Upper lobe of left lung (tissue), 6 donors: Measurements from ENCODE around the gene LINC00305. TPM values are rescaled to one million over a fixed set of nuclear protein-coding genes. Genes with fewer than 3 reads are reported as not detected.

Source experiments
- ATAC-seq, 2 donors: fragments of 200-7000 bp; cut with Tn5 transposase; one replicate each; pipeline ENCODE4 v1.9.1; 2022; ENCODE audit warnings: mild to moderate bottlenecking in 2 of 2, moderate library complexity in 2 of 2; ENCODE audit not compliant: low FRiP score in 2 of 2
- DNase-seq, 2 donors: peaks; one replicate each; pipeline ENCODE4 v3.0.0-alpha.2; 2019 to 2020
- H3K27ac ChIP-seq, 4 donors: fragments of 200-600 bp; sonication (generic); one replicate each; pipeline ENCODE4 v1.5.1; 2016 to 2019
- H3K27me3 ChIP-seq, 4 donors: fragments of 200-600 bp; sonication (generic); one replicate each; pipeline ENCODE4 v1.5.1; 2017 to 2019
- H3K36me3 ChIP-seq, 4 donors: fragments of 200-600 bp; sonication (generic); one replicate each; pipeline ENCODE4 v1.5.1; 2016 to 2019
- H3K4me1 ChIP-seq, 4 donors: fragments of 200-600 bp; sonication (generic); one replicate each; pipeline ENCODE4 v1.5.1; 2018 to 2019
- H3K4me3 ChIP-seq, 4 donors: fragments of 200-600 bp; sonication (generic); one replicate each; pipeline ENCODE4 v1.5.1; 2017 to 2019; ENCODE audit warnings: mild to moderate bottlenecking in 2 of 4, moderate library complexity in 1 of 4
- H3K9me3 ChIP-seq, 4 donors: fragments of 200-600 bp; sonication (generic); one replicate each; pipeline ENCODE4 v1.5.1; 2018 to 2019
- EP300 ChIP-seq, 4 donors: sonication (generic); formaldehyde crosslinking; IDR thresholded peaks; one replicate each; pipeline ENCODE4 v1.5.1; 2017; ENCODE audit warnings: antibody characterized with exemption in 4 of 4, control low read depth in 2 of 4
- POLR2A ChIP-seq, 4 donors: fragments of 450-650 bp; IDR thresholded peaks; one replicate each; pipeline ENCODE4 v1.5.1; 2016 to 2017; ENCODE audit warnings: antibody characterized with exemption in 4 of 4, mild to moderate bottlenecking in 2 of 4
- POLR2AphosphoS5 ChIP-seq, 2 donors: sonication (generic); formaldehyde crosslinking; IDR thresholded peaks; one replicate each; pipeline ENCODE4 v1.5.1; 2017; ENCODE audit warnings: antibody characterized with exemption in 2 of 2
- WGBS, 2 donors: methylation state at CpG; one replicate each; pipeline ENCODE4 v1.1.5; 2017 to 2018; 5-methylcytosine and 5-hydroxymethylcytosine counted together
- total RNA-seq, 6 donors: library from RNA; depleted of rRNA in 4 of 6; stranded (reverse); fragments of >200 nt in 4 of 6; gene quantifications; one replicate each; pipeline versions ENCODE4 v1.1.0 to v1.2.1, GENCODE V29; 2016 to 2021
- TF ChIP-seq, protein P1 (sequence below), 6 experiments: fragments of 450-650 bp in 4 of 6; fragments of 200-600 bp in 2 of 6; sonication (generic) in 2 of 6; IDR thresholded peaks; one replicate each; pipeline ENCODE4 v1.5.1; 2016 to 2019; ENCODE audit warnings: antibody characterized with exemption in 6 of 6
- donor health status: DM: no; HTN: no; CAD: no; lungs with moderate emphysema.
- donor health status: DM: no; HTN: yes; CAD: no; lungs with severe emphysema.

Gene LINC00305
- total RNA-seq = not detected

DNA sequence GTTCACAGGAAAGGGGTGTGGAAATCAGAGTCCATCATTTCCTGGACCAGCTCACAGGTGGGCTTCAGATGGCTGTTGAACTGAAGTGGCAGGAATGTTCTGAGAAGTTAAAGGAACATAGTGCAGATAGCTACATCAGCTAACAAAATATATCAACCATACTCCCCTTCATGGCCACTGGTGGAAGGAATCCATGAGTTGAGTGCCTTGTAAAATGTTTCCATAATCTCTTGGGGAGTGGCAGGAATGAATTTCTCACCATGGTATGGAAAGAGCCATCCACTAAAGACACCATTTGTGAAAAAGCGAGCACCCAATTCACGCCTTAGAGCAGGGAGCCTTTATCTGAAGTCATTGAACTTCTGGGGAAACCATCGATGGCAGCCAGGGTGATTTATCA is at the start of gene LINC00305:
TSS of gene LINC00305 (minus strand) at position 101 of the 400 bp plus-strand sequence.
- H3K27ac ChIP-seq = no peak within 1 kb of the TSS
- no peak for TF ChIP-seq POLR2A (IDR thresholded peaks at IDR 0.05)
- no peak for TF ChIP-seq POLR2AphosphoS5 (IDR thresholded peaks at IDR 0.05)
- TF ChIP-seq, protein P1, sequence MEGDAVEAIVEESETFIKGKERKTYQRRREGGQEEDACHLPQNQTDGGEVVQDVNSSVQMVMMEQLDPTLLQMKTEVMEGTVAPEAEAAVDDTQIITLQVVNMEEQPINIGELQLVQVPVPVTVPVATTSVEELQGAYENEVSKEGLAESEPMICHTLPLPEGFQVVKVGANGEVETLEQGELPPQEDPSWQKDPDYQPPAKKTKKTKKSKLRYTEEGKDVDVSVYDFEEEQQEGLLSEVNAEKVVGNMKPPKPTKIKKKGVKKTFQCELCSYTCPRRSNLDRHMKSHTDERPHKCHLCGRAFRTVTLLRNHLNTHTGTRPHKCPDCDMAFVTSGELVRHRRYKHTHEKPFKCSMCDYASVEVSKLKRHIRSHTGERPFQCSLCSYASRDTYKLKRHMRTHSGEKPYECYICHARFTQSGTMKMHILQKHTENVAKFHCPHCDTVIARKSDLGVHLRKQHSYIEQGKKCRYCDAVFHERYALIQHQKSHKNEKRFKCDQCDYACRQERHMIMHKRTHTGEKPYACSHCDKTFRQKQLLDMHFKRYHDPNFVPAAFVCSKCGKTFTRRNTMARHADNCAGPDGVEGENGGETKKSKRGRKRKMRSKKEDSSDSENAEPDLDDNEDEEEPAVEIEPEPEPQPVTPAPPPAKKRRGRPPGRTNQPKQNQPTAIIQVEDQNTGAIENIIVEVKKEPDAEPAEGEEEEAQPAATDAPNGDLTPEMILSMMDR (IDR thresholded peaks at IDR 0.05) = no peak
- TF ChIP-seq EP300 (IDR thresholded peaks at IDR 0.05) = no peak
- DNase-seq (no peak), ATAC-seq (no peak)
- no peaks in the 10 kb centered on the region for H3K27me3 ChIP-seq
- 82 to 90% methylated on average over 3 of the region's 3 CpGs for WGBS, 2 donors
- H3K36me3 ChIP-seq = no peaks in the 10 kb centered on the region
- no peaks in the 10 kb centered on the region for H3K4me1 ChIP-seq
- H3K9me3 ChIP-seq = no peaks in the 10 kb centered on the region
- H3K4me3 ChIP-seq = no peak within 1 kb of the TSS

DNA sequence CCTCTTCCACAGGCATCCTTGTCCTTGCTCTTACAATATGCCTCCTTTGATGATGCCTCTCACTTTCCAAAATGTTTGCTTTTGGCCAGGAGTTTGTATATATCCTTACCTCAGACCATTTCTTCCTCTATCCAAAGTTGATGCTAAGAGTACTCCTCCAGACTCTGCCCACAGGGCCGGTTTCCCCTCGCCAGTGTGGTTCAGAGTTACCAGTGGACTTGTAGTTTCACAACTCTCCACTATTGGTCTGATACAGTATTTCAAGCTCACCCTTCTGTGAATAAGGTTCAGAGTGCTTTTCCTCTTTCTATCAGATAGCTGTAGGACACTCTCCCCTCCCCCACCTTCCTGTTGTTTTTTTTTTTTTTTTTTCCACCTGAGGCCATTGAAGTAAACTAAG is 42.2 kb upstream of the LINC00305 start:
- H3K4me1 ChIP-seq = no peaks in the 10 kb centered on the region
- DNase-seq (no peak), ATAC-seq (no peak)
- H3K27ac ChIP-seq = no peak overlapping the region
- no peaks in the 10 kb centered on the region for H3K36me3 ChIP-seq
- no peak for TF ChIP-seq POLR2A (IDR thresholded peaks at IDR 0.05)
- TF ChIP-seq, protein P1 (IDR thresholded peaks at IDR 0.05) = no peak
- no peak for TF ChIP-seq EP300 (IDR thresholded peaks at IDR 0.05)
- no peak for TF ChIP-seq POLR2AphosphoS5 (IDR thresholded peaks at IDR 0.05)
- no peak overlapping the region for H3K4me3 ChIP-seq
- H3K9me3 ChIP-seq = no peaks in the 10 kb centered on the region
- WGBS, 2 donors = 88 to 92% methylated on average over 2 of the region's 2 CpGs
- H3K27me3 ChIP-seq = no peaks in the 10 kb centered on the region

DNA sequence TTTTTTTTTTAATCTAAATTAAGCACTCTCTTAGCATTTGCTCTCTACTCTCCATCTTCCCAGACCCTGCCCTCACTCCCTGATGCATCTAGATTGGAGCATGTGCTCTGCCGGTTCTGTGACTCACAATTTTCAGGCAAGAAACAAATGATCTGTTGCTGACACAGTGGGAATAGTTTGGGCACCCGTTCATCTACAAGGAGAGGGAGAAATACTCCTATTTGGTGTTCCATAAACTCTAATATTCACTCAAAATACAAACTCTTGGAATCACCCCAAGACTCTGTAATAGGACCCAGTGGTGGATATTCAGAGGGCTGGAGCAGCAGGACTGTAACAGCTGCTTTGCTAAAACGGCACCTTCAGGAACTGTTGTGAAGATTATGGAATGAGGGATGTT is 37.1 kb upstream of the LINC00305 start:
- no peaks in the 10 kb centered on the region for H3K27me3 ChIP-seq
- no peak overlapping the region for H3K4me3 ChIP-seq
- H3K9me3 ChIP-seq = no peaks in the 10 kb centered on the region
- ATAC-seq (no peak), DNase-seq (no peak)
- H3K36me3 ChIP-seq = no peaks in the 10 kb centered on the region
- TF ChIP-seq POLR2AphosphoS5 (IDR thresholded peaks at IDR 0.05) (no peak), EP300 (IDR thresholded peaks at IDR 0.05) (no peak), POLR2A (IDR thresholded peaks at IDR 0.05) (no peak)
- TF ChIP-seq, protein P1 (IDR thresholded peaks at IDR 0.05) = no peak
- no peak overlapping the region for H3K27ac ChIP-seq
- H3K4me1 ChIP-seq = no peaks in the 10 kb centered on the region
- 75 to 76% methylated on average over 3 of the region's 3 CpGs for WGBS, 2 donors

DNA sequence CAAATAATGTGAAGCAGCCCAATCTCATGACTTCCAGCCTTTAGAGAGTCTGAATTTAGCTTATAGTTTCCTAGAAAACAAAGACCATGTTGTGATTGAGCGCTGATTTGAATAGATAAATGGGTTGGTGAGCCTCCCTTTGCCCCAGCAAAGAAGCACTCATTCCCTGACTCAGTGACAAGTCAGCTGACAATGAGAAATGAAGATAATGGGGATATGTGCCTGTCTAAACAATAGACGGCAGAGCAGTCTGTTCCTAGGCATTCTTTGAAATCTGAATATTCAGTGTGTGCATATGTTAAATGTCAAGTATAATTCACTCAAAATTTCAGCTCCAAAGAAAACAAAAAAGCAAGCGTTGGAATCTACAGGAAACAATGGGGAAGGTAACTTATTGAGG is 34.8 kb upstream of the LINC00305 start:
- H3K4me3 ChIP-seq = no peak overlapping the region
- no peaks in the 10 kb centered on the region for H3K36me3 ChIP-seq
- H3K27ac ChIP-seq = no peak overlapping the region
- 54 to 61% methylated on average over 3 of the region's 3 CpGs for WGBS, 2 donors
- TF ChIP-seq POLR2A (IDR thresholded peaks at IDR 0.05) = no peak
- H3K4me1 ChIP-seq = no peaks in the 10 kb centered on the region
- ATAC-seq = no peak
- no peaks in the 10 kb centered on the region for H3K9me3 ChIP-seq
- no peak for DNase-seq
- no peaks in the 10 kb centered on the region for H3K27me3 ChIP-seq

DNA sequence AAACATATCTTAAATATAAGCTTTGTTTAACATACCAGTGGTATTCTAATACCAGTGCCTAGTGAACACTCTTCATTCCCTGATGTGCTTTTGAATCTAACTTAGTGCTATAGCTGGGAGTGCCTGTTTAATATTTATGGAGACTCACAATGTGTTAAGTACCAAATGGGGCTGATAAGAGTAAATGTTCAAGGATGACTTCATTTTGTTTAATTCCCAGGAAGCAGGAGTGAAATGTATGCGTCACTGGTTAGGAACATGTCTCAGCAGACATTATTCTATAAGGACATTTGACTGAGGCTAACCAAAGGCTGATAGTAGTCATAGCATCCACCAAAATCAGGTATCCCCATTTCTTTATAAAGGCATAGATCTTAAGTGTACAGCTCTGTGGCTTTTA is 31.7 kb upstream of the LINC00305 start:
- no peak for TF ChIP-seq POLR2A (IDR thresholded peaks at IDR 0.05)
- no peak for TF ChIP-seq POLR2AphosphoS5 (IDR thresholded peaks at IDR 0.05)
- TF ChIP-seq, protein P1 (IDR thresholded peaks at IDR 0.05) = no peak
- TF ChIP-seq EP300 (IDR thresholded peaks at IDR 0.05) = no peak

More for the DNA sequence above, 31.7 kb upstream of the LINC00305 start:
- ATAC-seq = no peak
- Histone ChIP-seq H3K4me3 (no peak overlapping the region), H3K36me3 (no peaks in the 10 kb centered on the region), H3K27ac (no peak overlapping the region), H3K4me1 (no peaks in the 10 kb centered on the region), H3K27me3 (no peaks in the 10 kb centered on the region), H3K9me3 (no peaks in the 10 kb centered on the region)
- WGBS, 2 donors = 74 to 100% methylated on average over 1 of the region's 1 CpG
- DNase-seq = no peak
